Measurements from ENCODE around the gene VTI1A. TPM values are rescaled to one million over a fixed set of nuclear protein-coding genes. Genes with fewer than 3 reads are reported as not detected.

VTI1A gene
- total and polyA plus RNA-seq, 9 of the 15 experiments (the other 6 are each of a cell fraction or from before 2014, with no cell fraction given), result 9.3 to 21.4 (median 16.0) TPM

DNA sequence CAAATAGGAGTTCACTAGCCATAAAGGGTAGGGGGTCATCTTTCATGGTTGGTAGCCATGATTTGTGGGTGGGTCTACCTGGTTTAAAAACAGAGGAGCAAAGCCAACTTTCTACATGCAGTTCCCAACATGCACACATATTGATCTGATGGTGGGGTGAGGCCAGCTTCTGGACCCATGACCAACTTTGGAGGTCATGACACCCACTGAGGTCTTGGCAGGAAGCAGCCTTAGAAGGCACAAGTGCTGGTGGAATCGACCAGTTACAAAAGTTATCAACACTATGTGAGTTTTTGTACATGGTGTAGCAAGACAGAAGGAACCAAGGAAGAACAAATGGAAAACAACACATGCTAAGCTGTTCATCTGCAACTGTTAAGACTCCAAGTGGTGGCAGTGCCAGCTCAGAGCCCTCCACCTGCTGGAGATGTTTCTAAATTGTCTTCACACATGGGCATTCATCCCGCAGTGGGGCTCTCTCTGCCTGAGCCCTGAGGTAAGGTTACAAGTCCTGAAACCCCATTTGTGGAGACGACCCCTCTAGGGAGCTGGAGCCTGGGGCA lies 401.9 kb downstream of the VTI1A start:
- no peak overlapping the region for H3K4me2 ChIP-seq (ENCODE audit: insufficient read depth, low read length)
- WGBS (ENCODE audit: insufficient coverage, low coverage, missing lambda C conversion rate), result 27% methylated on average over 3 of the region's 3 CpGs
- in situ Hi-C loops (cut with MboI), result no loop called here
- H3K27me3 ChIP-seq (ENCODE audit: control insufficient read depth in 2 of 2, insufficient read depth in 2 of 2, low read length in 2 of 2), result no peaks in the 10 kb centered on the region; a peak in 1 of 5 replicates
- no peaks in the 10 kb centered on the region for H4K20me1 ChIP-seq (replicated peaks; ENCODE audit: control insufficient read depth, insufficient read depth, low read length)
- no peaks in the 10 kb centered on the region for H3K9me3 ChIP-seq (replicated peaks; ENCODE audit: control insufficient read depth, insufficient read depth, low read depth, low read length)
- ChIA-PET CTCF (ENCODE audit: low intra/inter-chr PET ratio) (no interaction called here), POLR2A (no interaction called here)
- H3K36me3 ChIP-seq (ENCODE audit: control insufficient read depth, insufficient read depth, low read length), result no peaks in the 10 kb centered on the region
- no peak for DNase-seq (ENCODE audit: extremely low read depth in 1 of 4, low spot score in 3 of 4)
- BruUV-seq (replicated peaks), result no TSS peak
- no peak overlapping the region for H3K4me3 ChIP-seq
- intact Hi-C loops (cut with micrococcal nuclease), result no loop called here
- no peak for ATAC-seq
- no peak for TF ChIP-seq GTF2E2 (tag; IDR thresholded peaks at IDR 0.05)
- no peak for TF ChIP-seq HBP1 (CRISPR knock-in tag; IDR thresholded peaks at IDR 0.05)
- TF ChIP-seq ZNF253 (CRISPR knock-in tag; conservative IDR thresholded peaks at IDR 0.05), result no peak
- H3K79me2 ChIP-seq (ENCODE audit: control insufficient read depth, insufficient read depth, low read length), result no peaks in the 10 kb centered on the region
- FAIRE-seq, result no peak
- H3K9me1 ChIP-seq (ENCODE audit: control insufficient read depth, insufficient read depth, low read length), result no peaks in the 10 kb centered on the region
- H3K4me1 ChIP-seq (replicated peaks in 1 of 2; ENCODE audit: control insufficient read depth in 2 of 2, insufficient read depth in 2 of 2, low read length in 2 of 2), result peaks cover 5 to 14% of the 10 kb centered on the region in 2 experiments
- H2AFZ ChIP-seq (ENCODE audit: low read depth, low read length), result no peak overlapping the region
- H3K27ac ChIP-seq (ENCODE audit: extremely low read depth, low read depth, low read length), result no peak overlapping the region
- no peak overlapping the region for H3K9ac ChIP-seq (ENCODE audit: insufficient read depth in 1 of 2, low read depth in 2 of 2, low read length in 2 of 2)

- H3K9ac ChIP-seq (ENCODE audit: insufficient read depth in 1 of 2, low read depth in 2 of 2, low read length in 2 of 2), result no peak overlapping the region
- CTCF ChIA-PET (ENCODE audit: low intra/inter-chr PET ratio), result no interaction called here
- TF ChIP-seq ZNF778 (CRISPR knock-in tag; IDR thresholded peaks at IDR 0.05) (no peak), ZBTB34 (CRISPR knock-in tag; IDR thresholded peaks at IDR 0.05) (no peak)
- H3K36me3 ChIP-seq (ENCODE audit: control insufficient read depth, insufficient read depth, low read length), result no peaks in the 10 kb centered on the region
- peaks cover 5 to 11% of the 10 kb centered on the region in 2 experiments; a peak in 4 of 5 replicates for H3K4me1 ChIP-seq (replicated peaks in 1 of 2; ENCODE audit: control insufficient read depth in 2 of 2, insufficient read depth in 2 of 2, low read length in 2 of 2)
- WGBS (ENCODE audit: insufficient coverage, low coverage, missing lambda C conversion rate), result 43% methylated on average over 4 of the region's 6 CpGs
- no peaks in the 10 kb centered on the region; a peak in 1 of 5 replicates for H3K27me3 ChIP-seq (ENCODE audit: control insufficient read depth in 2 of 2, insufficient read depth in 2 of 2, low read length in 2 of 2)
- no peak overlapping the region for H3K4me3 ChIP-seq
- H3K27ac ChIP-seq (ENCODE audit: extremely low read depth, low read depth, low read length), result no peak overlapping the region
- H3K4me2 ChIP-seq (ENCODE audit: insufficient read depth, low read length), result no peak overlapping the region
- no peaks in the 10 kb centered on the region for H4K20me1 ChIP-seq (replicated peaks; ENCODE audit: control insufficient read depth, insufficient read depth, low read length)
- no peaks in the 10 kb centered on the region for H3K9me3 ChIP-seq (replicated peaks; ENCODE audit: control insufficient read depth, insufficient read depth, low read depth, low read length)
- BruUV-seq (replicated peaks), result no TSS peak
- ATAC-seq (no peak), FAIRE-seq (no peak), DNase-seq (ENCODE audit: extremely low read depth in 1 of 4, low spot score in 3 of 4) (no peak)
- intact Hi-C loops (cut with micrococcal nuclease) (no loop called here), in situ Hi-C loops (cut with MboI) (no loop called here)
- H3K9me1 ChIP-seq (ENCODE audit: control insufficient read depth, insufficient read depth, low read length), result no peaks in the 10 kb centered on the region
- H3K79me2 ChIP-seq (ENCODE audit: control insufficient read depth, insufficient read depth, low read length), result no peaks in the 10 kb centered on the region
- POLR2A ChIA-PET, result no interaction called here
- no peak overlapping the region for H2AFZ ChIP-seq (ENCODE audit: low read depth, low read length)
Observed at GRCh38 chr10:112849546-112849945, 402.5 kb downstream of the VTI1A start.

Data from K562 (cell line).